Endothelial cell of umbilical vein (primary cell): ENCODE data around the gene GULP1. TPM values are rescaled to one million over a fixed set of nuclear protein-coding genes. Genes with fewer than 3 reads are reported as not detected.

ENCODE experiments used
- BruUV-seq: library from RNA; stranded (reverse); fragments of 400-500 nt; replicated peaks from 2 replicates; lab custom pipeline; 2021; lab: Mats Ljungman, UMichigan
- CTCF ChIA-PET: fragments of 300-600, 350-600 bp; sonication (Branson Sonifier 250); formaldehyde crosslinking; loops from one replicate; lab custom pipeline; 2021; ENCODE audit warnings: antibody characterized with exemption, inconsistent platforms; lab: Charles Lee
- POLR2A ChIA-PET: fragments of 300-600, 350-600 bp; sonication (Branson Sonifier 250); formaldehyde crosslinking; loops from one replicate; lab custom pipeline; 2021; ENCODE audit warnings: antibody characterized with exemption, inconsistent platforms; lab: Charles Lee
- DNase-seq: peaks from one replicate; pipeline ENCODE4 v3.0.0-alpha.2; 2011; ENCODE audit warnings: low read depth, low spot score
- FAIRE-seq: peaks from 2 replicates; lab custom pipeline; 2011; peaks lifted over from hg19 to GRCh38; lab: Jason Lieb, UNC
- H2AFZ ChIP-seq: 2 replicates; pipeline ENCODE4 v1.6.0; 2012; ENCODE audit warnings: low read depth, low read length, control low read depth, inconsistent platforms
- H3K27ac ChIP-seq: 2 replicates; pipeline ENCODE4 v1.5.1; 2011; ENCODE audit warnings: low read depth, mild to moderate bottlenecking, control low read depth, low read length, moderate library complexity; ENCODE audit not compliant: insufficient read depth
- H3K27me3 ChIP-seq, 2 experiments: 2 replicates each; pipeline versions ENCODE4 v1.6.0 to v1.6.1; 2011; ENCODE audit warnings: low read length in 2 of 2, mixed read lengths in 1 of 2; ENCODE audit not compliant: control insufficient read depth in 2 of 2, insufficient read depth in 2 of 2
- H3K36me3 ChIP-seq, 2 experiments: 2 replicates in 1 of 2; 3 replicates in 1 of 2; pipeline ENCODE4 v1.5.1; 2011; ENCODE audit warnings: low read length in 2 of 2, mild to moderate bottlenecking in 1 of 2, moderate library complexity in 1 of 2; ENCODE audit not compliant: control insufficient read depth in 2 of 2, insufficient read depth in 2 of 2; ENCODE audit errors: extremely low read depth in 1 of 2
- H3K4me1 ChIP-seq: 3 replicates; pipeline ENCODE4 v1.5.1; 2011; ENCODE audit warnings: mild to moderate bottlenecking, low read length; ENCODE audit not compliant: control insufficient read depth, insufficient read depth; ENCODE audit errors: extremely low read depth
- H3K4me2 ChIP-seq: 2 replicates; pipeline ENCODE4 v1.6.1; 2011; ENCODE audit warnings: low read length, control low read depth, mixed read lengths; ENCODE audit not compliant: insufficient read depth
- H3K4me3 ChIP-seq, 3 experiments: fragments of 200-600 bp in 1 of 3; sonication (generic), shearing (Covaris generic) in 1 of 3; replicated peaks in 1 of 3; 2 replicates each; pipeline ENCODE4 v1.5.1; 2011 to 2016; ENCODE audit warnings: control low read depth in 3 of 3, low read length in 3 of 3, mild to moderate bottlenecking in 2 of 3, inconsistent platforms in 1 of 3, low read depth in 1 of 3, moderate library complexity in 1 of 3; ENCODE audit not compliant: insufficient read depth in 1 of 3
- H3K79me2 ChIP-seq: 2 replicates; pipeline ENCODE4 v1.6.0; 2012; ENCODE audit warnings: low read length, inconsistent platforms; ENCODE audit not compliant: control insufficient read depth, insufficient read depth
- H3K9ac ChIP-seq: replicated peaks from 2 replicates; pipeline ENCODE3; 2011; ENCODE audit warnings: low read length, control low read depth; ENCODE audit not compliant: insufficient read depth; ENCODE audit errors: extremely low read depth
- H3K9me1 ChIP-seq: replicated peaks from 3 replicates; pipeline ENCODE4 v1.6.0; 2011; ENCODE audit warnings: mild to moderate bottlenecking, low read length; ENCODE audit not compliant: control insufficient read depth, insufficient read depth; ENCODE audit errors: extremely low read depth
- H3K9me3 ChIP-seq: replicated peaks from 2 replicates; pipeline ENCODE4 v1.5.1; 2012; ENCODE audit warnings: low read length, inconsistent platforms; ENCODE audit not compliant: control insufficient read depth, insufficient read depth
- H4K20me1 ChIP-seq: replicated peaks from 2 replicates; pipeline ENCODE3; 2011; ENCODE audit warnings: mild to moderate bottlenecking, low read length; ENCODE audit not compliant: control insufficient read depth, insufficient read depth; ENCODE audit errors: extremely low read depth
- FOS ChIP-seq: IDR thresholded peaks from 2 replicates; pipeline ENCODE4 v1.6.1; 2011; ENCODE audit warnings: mild to moderate bottlenecking, low read length, moderate library complexity, borderline replicate concordance; ENCODE audit not compliant: insufficient read depth
- GATA2 ChIP-seq: IDR thresholded peaks from 2 replicates; pipeline ENCODE4 v1.7.0; 2011; ENCODE audit warnings: low read depth, mild to moderate bottlenecking, moderate library complexity, mixed read lengths, low read length; ENCODE audit not compliant: insufficient read length, insufficient read depth
- JUN ChIP-seq: IDR thresholded peaks from 2 replicates; pipeline ENCODE4 v1.6.1; 2011; ENCODE audit warnings: borderline replicate concordance, low read depth; ENCODE audit not compliant: insufficient read length, insufficient read depth
- MYC ChIP-seq: IDR thresholded peaks from one replicate; pipeline ENCODE4 v1.6.1; 2011; ENCODE audit warnings: mild to moderate bottlenecking, low read depth, low read length
- POLR2A ChIP-seq: IDR thresholded peaks from 2 replicates; pipeline ENCODE4 v1.6.1; 2012; ENCODE audit warnings: low read depth, mild to moderate bottlenecking, control low read depth, low read length
- POLR2AphosphoS5 ChIP-seq: IDR thresholded peaks from 2 replicates; pipeline ENCODE4 v1.6.1; 2012; ENCODE audit warnings: low read depth, mild to moderate bottlenecking, control low read depth, low read length, moderate library complexity; ENCODE audit not compliant: insufficient read depth
- dilution Hi-C: fragments of 300-500 bp; cut with MboI; formaldehyde crosslinking; loops from one replicate; pipeline ENCODE4 v1.15.0; 2019; ENCODE audit warnings: low sequenced_read_pairs; ENCODE audit not compliant: extremely low pct_ligation_motif_present
- intact Hi-C: fragments of 100-400 bp; cut with micrococcal nuclease; formaldehyde crosslinking; loops from one replicate; pipeline ENCODE4 v1.10.0; 2022
- polyA plus RNA-seq, 4 experiments: library from polyadenylated mRNA; depleted of rRNA in 3 of 4; stranded (reverse) in 3 of 4; unstranded in 1 of 4; fragments of >200 nt; gene quantifications; 2 replicates each; pipeline versions ENCODE4 v1.2.1 to v1.2.3, GENCODE V29; 2011 to 2012; ENCODE audit warnings: missing spikeins in 1 of 4
- total RNA-seq: library from RNA; stranded (reverse); gene quantifications from 2 replicates; pipeline ENCODE4 v1.2.3, GENCODE V29; 2021
- TF ChIP-seq, protein P1 (sequence below), 2 donors: IDR thresholded peaks; 1 replicate in 1 of 2; 2 replicates in 1 of 2; pipeline ENCODE4 v1.5.1; 2011; ENCODE audit warnings: low read length in 2 of 2, mild to moderate bottlenecking in 2 of 2, moderate library complexity in 2 of 2, control low read depth in 1 of 2, inconsistent platforms in 1 of 2, low read depth in 1 of 2; ENCODE audit not compliant: insufficient read depth in 1 of 2; ENCODE audit errors: extremely low read depth in 1 of 2

Gene GULP1
- total and polyA plus RNA-seq, 2 donors (not counting 3 experiments of a cell fraction or from before 2014, with no cell fraction given) = 24.4 to 53.8 TPM

DNA sequence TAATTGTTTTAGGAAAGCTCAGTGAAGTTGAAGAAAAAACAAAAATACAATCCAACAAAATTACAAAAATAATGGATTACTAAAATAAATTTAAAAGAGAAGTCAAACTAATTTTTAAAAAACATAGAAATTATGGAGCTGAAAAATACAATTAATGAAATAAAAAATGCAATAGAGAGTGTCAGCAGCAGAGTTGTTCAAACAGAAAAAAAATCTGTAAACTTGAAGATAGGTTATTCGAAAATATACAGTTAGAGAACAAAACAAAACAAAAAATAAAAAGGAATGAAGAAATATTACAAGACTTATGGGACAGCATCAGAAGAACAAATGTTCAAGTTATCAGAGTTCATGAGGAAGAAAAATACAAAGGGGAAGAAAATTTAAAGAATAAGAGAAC lies 114.7 kb downstream of the GULP1 start:
- Histone ChIP-seq H3K4me1 (no peaks in the 10 kb centered on the region), H3K4me3 (no peak overlapping the region), H3K79me2 (no peaks in the 10 kb centered on the region), H3K27me3 (no peaks in the 10 kb centered on the region), H2AFZ (no peak overlapping the region), H3K9me3 (no peaks in the 10 kb centered on the region), H3K4me2 (no peak overlapping the region), H3K9me1 (no peaks in the 10 kb centered on the region), H3K9ac (no peak overlapping the region), H4K20me1 (no peaks in the 10 kb centered on the region), H3K36me3 (no peaks in the 10 kb centered on the region), H3K27ac (no peak overlapping the region)
- BruUV-seq = no TSS peak
- TF ChIP-seq POLR2A = no peak
- TF ChIP-seq MYC = no peak
- no peak for TF ChIP-seq POLR2AphosphoS5
- TF ChIP-seq GATA2 = no peak
- TF ChIP-seq JUN = no peak
- TF ChIP-seq, protein P1, sequence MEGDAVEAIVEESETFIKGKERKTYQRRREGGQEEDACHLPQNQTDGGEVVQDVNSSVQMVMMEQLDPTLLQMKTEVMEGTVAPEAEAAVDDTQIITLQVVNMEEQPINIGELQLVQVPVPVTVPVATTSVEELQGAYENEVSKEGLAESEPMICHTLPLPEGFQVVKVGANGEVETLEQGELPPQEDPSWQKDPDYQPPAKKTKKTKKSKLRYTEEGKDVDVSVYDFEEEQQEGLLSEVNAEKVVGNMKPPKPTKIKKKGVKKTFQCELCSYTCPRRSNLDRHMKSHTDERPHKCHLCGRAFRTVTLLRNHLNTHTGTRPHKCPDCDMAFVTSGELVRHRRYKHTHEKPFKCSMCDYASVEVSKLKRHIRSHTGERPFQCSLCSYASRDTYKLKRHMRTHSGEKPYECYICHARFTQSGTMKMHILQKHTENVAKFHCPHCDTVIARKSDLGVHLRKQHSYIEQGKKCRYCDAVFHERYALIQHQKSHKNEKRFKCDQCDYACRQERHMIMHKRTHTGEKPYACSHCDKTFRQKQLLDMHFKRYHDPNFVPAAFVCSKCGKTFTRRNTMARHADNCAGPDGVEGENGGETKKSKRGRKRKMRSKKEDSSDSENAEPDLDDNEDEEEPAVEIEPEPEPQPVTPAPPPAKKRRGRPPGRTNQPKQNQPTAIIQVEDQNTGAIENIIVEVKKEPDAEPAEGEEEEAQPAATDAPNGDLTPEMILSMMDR (IDR thresholded peaks at IDR 0.05; ENCODE audit: extremely low read depth in 1 of 2, insufficient read depth in 1 of 2, low read depth in 1 of 2, low read length in 2 of 2) = no peak
- no peak for TF ChIP-seq FOS
- CTCF ChIA-PET = interaction anchor here (1.0 to 1.3 kb wide), 3 partner anchors 9 to 18 kb away, joined by 3 to 4 read pairs (median 4); no protein-coding TSS in a partner anchor
- POLR2A ChIA-PET = no interaction called here
- intact Hi-C loops (no loop called here), dilution Hi-C loops (no loop called here)
- DNase-seq (no peak), FAIRE-seq (no peak)
